Endothelial cell of umbilical vein (primary cell): ENCODE data around the gene HBE1. TPM values are rescaled to one million over a fixed set of nuclear protein-coding genes. Genes with fewer than 3 reads are reported as not detected.

Experiments used
- BruUV-seq: library from RNA; stranded (reverse); fragments of 400-500 nt; replicated peaks from 2 replicates; lab custom pipeline; 2021; lab: Mats Ljungman, UMichigan
- CTCF ChIA-PET: fragments of 300-600, 350-600 bp; sonication (Branson Sonifier 250); formaldehyde crosslinking; loops from one replicate; lab custom pipeline; 2021; ENCODE audit warnings: antibody characterized with exemption, inconsistent platforms; lab: Charles Lee
- POLR2A ChIA-PET: fragments of 300-600, 350-600 bp; sonication (Branson Sonifier 250); formaldehyde crosslinking; loops from one replicate; lab custom pipeline; 2021; ENCODE audit warnings: antibody characterized with exemption, inconsistent platforms; lab: Charles Lee
- DNase-seq: peaks from one replicate; pipeline ENCODE4 v3.0.0-alpha.2; 2011; ENCODE audit warnings: low read depth, low spot score
- FAIRE-seq: peaks from 2 replicates; lab custom pipeline; 2011; peaks lifted over from hg19 to GRCh38; lab: Jason Lieb, UNC
- H2AFZ ChIP-seq: 2 replicates; pipeline ENCODE4 v1.6.0; 2012; ENCODE audit warnings: low read depth, low read length, control low read depth, inconsistent platforms
- H3K27ac ChIP-seq: 2 replicates; pipeline ENCODE4 v1.5.1; 2011; ENCODE audit warnings: low read depth, mild to moderate bottlenecking, control low read depth, low read length, moderate library complexity; ENCODE audit not compliant: insufficient read depth
- H3K27me3 ChIP-seq, 2 experiments: 2 replicates each; pipeline versions ENCODE4 v1.6.0 to v1.6.1; 2011; ENCODE audit warnings: low read length in 2 of 2, mixed read lengths in 1 of 2; ENCODE audit not compliant: control insufficient read depth in 2 of 2, insufficient read depth in 2 of 2
- H3K36me3 ChIP-seq, 2 experiments: 2 replicates in 1 of 2; 3 replicates in 1 of 2; pipeline ENCODE4 v1.5.1; 2011; ENCODE audit warnings: low read length in 2 of 2, mild to moderate bottlenecking in 1 of 2, moderate library complexity in 1 of 2; ENCODE audit not compliant: control insufficient read depth in 2 of 2, insufficient read depth in 2 of 2; ENCODE audit errors: extremely low read depth in 1 of 2
- H3K4me1 ChIP-seq: 3 replicates; pipeline ENCODE4 v1.5.1; 2011; ENCODE audit warnings: mild to moderate bottlenecking, low read length; ENCODE audit not compliant: control insufficient read depth, insufficient read depth; ENCODE audit errors: extremely low read depth
- H3K4me2 ChIP-seq: 2 replicates; pipeline ENCODE4 v1.6.1; 2011; ENCODE audit warnings: low read length, control low read depth, mixed read lengths; ENCODE audit not compliant: insufficient read depth
- H3K4me3 ChIP-seq, 3 experiments: fragments of 200-600 bp in 1 of 3; sonication (generic), shearing (Covaris generic) in 1 of 3; replicated peaks in 1 of 3; 2 replicates each; pipeline ENCODE4 v1.5.1; 2011 to 2016; ENCODE audit warnings: control low read depth in 3 of 3, low read length in 3 of 3, mild to moderate bottlenecking in 2 of 3, inconsistent platforms in 1 of 3, low read depth in 1 of 3, moderate library complexity in 1 of 3; ENCODE audit not compliant: insufficient read depth in 1 of 3
- H3K79me2 ChIP-seq: 2 replicates; pipeline ENCODE4 v1.6.0; 2012; ENCODE audit warnings: low read length, inconsistent platforms; ENCODE audit not compliant: control insufficient read depth, insufficient read depth
- H3K9ac ChIP-seq: replicated peaks from 2 replicates; pipeline ENCODE3; 2011; ENCODE audit warnings: low read length, control low read depth; ENCODE audit not compliant: insufficient read depth; ENCODE audit errors: extremely low read depth
- H3K9me1 ChIP-seq: replicated peaks from 3 replicates; pipeline ENCODE4 v1.6.0; 2011; ENCODE audit warnings: mild to moderate bottlenecking, low read length; ENCODE audit not compliant: control insufficient read depth, insufficient read depth; ENCODE audit errors: extremely low read depth
- H3K9me3 ChIP-seq: replicated peaks from 2 replicates; pipeline ENCODE4 v1.5.1; 2012; ENCODE audit warnings: low read length, inconsistent platforms; ENCODE audit not compliant: control insufficient read depth, insufficient read depth
- H4K20me1 ChIP-seq: replicated peaks from 2 replicates; pipeline ENCODE3; 2011; ENCODE audit warnings: mild to moderate bottlenecking, low read length; ENCODE audit not compliant: control insufficient read depth, insufficient read depth; ENCODE audit errors: extremely low read depth
- CTCF ChIP-seq, 2 donors: IDR thresholded peaks; 1 replicate in 1 of 2; 2 replicates in 1 of 2; pipeline ENCODE4 v1.5.1; 2011; ENCODE audit warnings: low read length in 2 of 2, mild to moderate bottlenecking in 2 of 2, moderate library complexity in 2 of 2, control low read depth in 1 of 2, inconsistent platforms in 1 of 2, low read depth in 1 of 2; ENCODE audit not compliant: insufficient read depth in 1 of 2; ENCODE audit errors: extremely low read depth in 1 of 2
- FOS ChIP-seq: IDR thresholded peaks from 2 replicates; pipeline ENCODE4 v1.6.1; 2011; ENCODE audit warnings: mild to moderate bottlenecking, low read length, moderate library complexity, borderline replicate concordance; ENCODE audit not compliant: insufficient read depth
- GATA2 ChIP-seq: IDR thresholded peaks from 2 replicates; pipeline ENCODE4 v1.7.0; 2011; ENCODE audit warnings: low read depth, mild to moderate bottlenecking, moderate library complexity, mixed read lengths, low read length; ENCODE audit not compliant: insufficient read length, insufficient read depth
- MAX ChIP-seq: IDR thresholded peaks from 2 replicates; pipeline ENCODE4 v1.6.1; 2011; ENCODE audit not compliant: insufficient read depth, insufficient read length
- MYC ChIP-seq: IDR thresholded peaks from one replicate; pipeline ENCODE4 v1.6.1; 2011; ENCODE audit warnings: mild to moderate bottlenecking, low read depth, low read length
- POLR2A ChIP-seq: IDR thresholded peaks from 2 replicates; pipeline ENCODE4 v1.6.1; 2012; ENCODE audit warnings: low read depth, mild to moderate bottlenecking, control low read depth, low read length
- POLR2AphosphoS5 ChIP-seq: IDR thresholded peaks from 2 replicates; pipeline ENCODE4 v1.6.1; 2012; ENCODE audit warnings: low read depth, mild to moderate bottlenecking, control low read depth, low read length, moderate library complexity; ENCODE audit not compliant: insufficient read depth
- dilution Hi-C: fragments of 300-500 bp; cut with MboI; formaldehyde crosslinking; loops from one replicate; pipeline ENCODE4 v1.15.0; 2019; ENCODE audit warnings: low sequenced_read_pairs; ENCODE audit not compliant: extremely low pct_ligation_motif_present
- intact Hi-C: fragments of 100-400 bp; cut with micrococcal nuclease; formaldehyde crosslinking; loops from one replicate; pipeline ENCODE4 v1.10.0; 2022
- polyA plus RNA-seq, 4 experiments: library from polyadenylated mRNA; depleted of rRNA in 3 of 4; stranded (reverse) in 3 of 4; unstranded in 1 of 4; fragments of >200 nt; gene quantifications; 2 replicates each; pipeline versions ENCODE4 v1.2.1 to v1.2.3, GENCODE V29; 2011 to 2012; ENCODE audit warnings: missing spikeins in 1 of 4
- total RNA-seq: library from RNA; stranded (reverse); gene quantifications from 2 replicates; pipeline ENCODE4 v1.2.3, GENCODE V29; 2021

The HBE1 gene
- total and polyA plus RNA-seq, 2 donors (not counting 3 experiments of a cell fraction or from before 2014, with no cell fraction given): 0.37 TPM; not detected in 1

GRCh38 chr11:5304046-5304445, 34.3 kb upstream of the HBE1 start:
- no peak overlapping the region for H3K27ac ChIP-seq
- no TSS peak for BruUV-seq
- H3K4me3 ChIP-seq: no peak overlapping the region
- no peak overlapping the region for H2AFZ ChIP-seq
- dilution Hi-C loops: no loop called here
- DNase-seq: no peak
- no peaks in the 10 kb centered on the region for H4K20me1 ChIP-seq
- H3K9me3 ChIP-seq: no peaks in the 10 kb centered on the region
- no peak overlapping the region for H3K9ac ChIP-seq
- FAIRE-seq: no peak
- no peaks in the 10 kb centered on the region for H3K4me1 ChIP-seq
- TF ChIP-seq FOS: no peak
- TF ChIP-seq POLR2AphosphoS5: no peak
- TF ChIP-seq MYC: no peak
- no peaks in the 10 kb centered on the region for H3K36me3 ChIP-seq
- no peaks in the 10 kb centered on the region for H3K27me3 ChIP-seq
- intact Hi-C loops: no loop called here
- H3K9me1 ChIP-seq: no peaks in the 10 kb centered on the region
- POLR2A ChIA-PET: no interaction called here
- H3K4me2 ChIP-seq: no peak overlapping the region
- H3K79me2 ChIP-seq: no peaks in the 10 kb centered on the region
- CTCF ChIA-PET: no interaction called here

GRCh38 chr11:5303626-5304025, 33.9 kb upstream of the HBE1 start:
- TF ChIP-seq GATA2 (no peak), POLR2AphosphoS5 (no peak), CTCF (IDR thresholded peaks at IDR 0.05; ENCODE audit: extremely low read depth in 1 of 2, insufficient read depth in 1 of 2, low read depth in 1 of 2, low read length in 2 of 2) (no peak), POLR2A (no peak), FOS (no peak), MAX (no peak)
- no peaks in the 10 kb centered on the region for H3K27me3 ChIP-seq
- no peak overlapping the region for H3K4me3 ChIP-seq
- no peaks in the 10 kb centered on the region for H3K4me1 ChIP-seq
- H3K9ac ChIP-seq: no peak overlapping the region
- no peaks in the 10 kb centered on the region for H3K36me3 ChIP-seq
- BruUV-seq: no TSS peak
- no peak overlapping the region for H3K27ac ChIP-seq
- no peak overlapping the region for H3K4me2 ChIP-seq
- H2AFZ ChIP-seq: no peak overlapping the region
- intact Hi-C loops: no loop called here
- H4K20me1 ChIP-seq: no peaks in the 10 kb centered on the region
- DNase-seq (no peak), FAIRE-seq (no peak)
- H3K9me3 ChIP-seq: no peaks in the 10 kb centered on the region
- ChIA-PET CTCF (no interaction called here), POLR2A (no interaction called here)
- no peaks in the 10 kb centered on the region for H3K79me2 ChIP-seq
- H3K9me1 ChIP-seq: no peaks in the 10 kb centered on the region
- dilution Hi-C loops: no loop called here
